WTC11 (cell line): Measurements from ENCODE around the gene ZNF438. TPM values are rescaled to one million over a fixed set of nuclear protein-coding genes. Genes with fewer than 3 reads are reported as not detected.

Source experiments
- ATAC-seq: fragments of 200-7000 bp; cut with Tn5 transposase; 2 replicates; pipeline ENCODE4 v1.10.0; 2021; ENCODE audit warnings: mild to moderate bottlenecking, moderate library complexity
- CTCF ChIA-PET: fragments of 300-600 bp; sonication (Branson Sonifier 250); formaldehyde crosslinking; loops from one replicate; lab custom pipeline; 2021; ENCODE audit warnings: antibody characterized with exemption; lab: Charles Lee
- POLR2A ChIA-PET: fragments of 350-600 bp; sonication (Branson Sonifier 250); formaldehyde crosslinking; loops from one replicate; lab custom pipeline; 2021; ENCODE audit warnings: antibody characterized with exemption; lab: Charles Lee
- DNase-seq: peaks from one replicate; pipeline ENCODE4 v3.0.0; 2021; ENCODE audit warnings: low spot score
- H3K27ac Mint-ChIP-seq: 2 replicates; pipeline ENCODE4 v1.8.0; 2021; ENCODE audit warnings: mixed read lengths
- H3K27me3 Mint-ChIP-seq: 2 replicates; pipeline ENCODE4 v1.8.0; 2021; ENCODE audit warnings: low read depth, mild to moderate bottlenecking, moderate library complexity, mixed read lengths
- H3K36me3 Mint-ChIP-seq: 2 replicates; pipeline ENCODE4 v1.8.0; 2021; ENCODE audit warnings: mixed read lengths
- H3K4me1 Mint-ChIP-seq: 2 replicates; pipeline ENCODE4 v1.8.0; 2022; ENCODE audit warnings: mixed read lengths
- H3K4me3 Mint-ChIP-seq: 2 replicates; pipeline ENCODE4 v1.8.0; 2021; ENCODE audit warnings: mild to moderate bottlenecking, moderate library complexity, mixed read lengths
- H3K9me3 Mint-ChIP-seq: 2 replicates; pipeline ENCODE4 v1.8.0; 2021; ENCODE audit warnings: mixed read lengths
- AFF4 ChIP-seq: sonication (generic); formaldehyde crosslinking; IDR thresholded peaks from 2 replicates; pipeline ENCODE4 v1.8.1; 2023; ENCODE audit warnings: mild to moderate bottlenecking, missing genetic modification reagents, borderline replicate concordance
- CREB1 ChIP-seq: sonication (generic); formaldehyde crosslinking; IDR thresholded peaks from 2 replicates; pipeline ENCODE4 v1.8.0; 2023; ENCODE audit warnings: mild to moderate bottlenecking, missing genetic modification reagents
- E2F4 ChIP-seq: sonication (generic); formaldehyde crosslinking; IDR thresholded peaks from 2 replicates; pipeline ENCODE4 v1.8.1; 2022; ENCODE audit warnings: low read depth, mild to moderate bottlenecking, moderate library complexity, missing genetic modification reagents, borderline replicate concordance
- E2F5 ChIP-seq: sonication (generic); formaldehyde crosslinking; IDR thresholded peaks from 2 replicates; pipeline ENCODE4 v1.8.1; 2022; ENCODE audit warnings: mild to moderate bottlenecking, moderate library complexity, missing genetic modification reagents
- ERG ChIP-seq: fragments of 250-450 bp; sonication (Bioruptor Pico); IDR thresholded peaks from 2 replicates; pipeline ENCODE4 v1.8.0; 2021; ENCODE audit warnings: mild to moderate bottlenecking
- ESRRA ChIP-seq: sonication (generic); formaldehyde crosslinking; IDR thresholded peaks from 2 replicates; pipeline ENCODE4 v1.8.1; 2022; ENCODE audit warnings: mild to moderate bottlenecking, missing genetic modification reagents, borderline replicate concordance
- GRHL2 ChIP-seq: fragments of 250-450 bp; sonication (Bioruptor Pico); IDR thresholded peaks from 2 replicates; pipeline ENCODE4 v1.8.0; 2022; ENCODE audit warnings: mild to moderate bottlenecking, moderate library complexity; ENCODE audit not compliant: insufficient replicate concordance, severe bottlenecking
- GTF2I ChIP-seq: fragments of 250-450 bp; sonication (Bioruptor Pico); conservative IDR thresholded peaks from 2 replicates; pipeline ENCODE4 v1.4.0; 2021; ENCODE audit warnings: mild to moderate bottlenecking
- MYBL2 ChIP-seq: sonication (generic); formaldehyde crosslinking; IDR thresholded peaks from 2 replicates; pipeline ENCODE4 v1.8.1; 2023; ENCODE audit warnings: mild to moderate bottlenecking, moderate library complexity, missing genetic modification reagents
- SMAD3 ChIP-seq: sonication (generic); formaldehyde crosslinking; IDR thresholded peaks from 2 replicates; pipeline ENCODE4 v1.8.0; 2022; ENCODE audit warnings: missing genetic modification reagents, mild to moderate bottlenecking, borderline replicate concordance
- TP53 ChIP-seq: sonication (generic); formaldehyde crosslinking; IDR thresholded peaks from 2 replicates; pipeline ENCODE4 v1.8.1; 2023; ENCODE audit warnings: mild to moderate bottlenecking, missing genetic modification reagents
- USF2 ChIP-seq: sonication (generic); formaldehyde crosslinking; IDR thresholded peaks from 2 replicates; pipeline ENCODE4 v1.8.1; 2023; ENCODE audit warnings: mild to moderate bottlenecking, missing genetic modification reagents, moderate library complexity
- ZMAT4 ChIP-seq: fragments of 250-450 bp; sonication (Bioruptor Pico); IDR thresholded peaks from 2 replicates; pipeline ENCODE4 v1.9.0; 2021; ENCODE audit warnings: mild to moderate bottlenecking
- ZNF138 ChIP-seq: sonication (generic); formaldehyde crosslinking; conservative IDR thresholded peaks from 2 replicates; pipeline ENCODE4 v1.8.1; 2022; ENCODE audit warnings: mild to moderate bottlenecking, moderate library complexity, missing genetic modification reagents
- ZNF232 ChIP-seq: sonication (generic); formaldehyde crosslinking; IDR thresholded peaks from 2 replicates; pipeline ENCODE4 v1.8.0; 2022; ENCODE audit warnings: mild to moderate bottlenecking, missing genetic modification reagents
- ZNF263 ChIP-seq: sonication (generic); formaldehyde crosslinking; IDR thresholded peaks from 2 replicates; pipeline ENCODE4 v1.8.1; 2022; ENCODE audit warnings: low read depth, mild to moderate bottlenecking, moderate library complexity, missing genetic modification reagents
- ZNF425 ChIP-seq: fragments of 250-450 bp; sonication (Bioruptor Pico); conservative IDR thresholded peaks from 2 replicates; pipeline ENCODE4 v1.9.0; 2021; ENCODE audit warnings: mild to moderate bottlenecking
- ZNF532 ChIP-seq: fragments of 250-450 bp; sonication (Bioruptor Pico); IDR thresholded peaks from 2 replicates; pipeline ENCODE4 v1.9.0; 2021; ENCODE audit warnings: mild to moderate bottlenecking, borderline replicate concordance
- total RNA-seq: library from RNA; stranded (reverse); gene quantifications from 3 replicates; pipeline ENCODE4 v1.2.3, GENCODE V29; 2021
- TF ChIP-seq, protein P1 (sequence below): sonication (generic); formaldehyde crosslinking; conservative IDR thresholded peaks from 2 replicates; pipeline ENCODE4 v1.8.1; 2022; ENCODE audit warnings: mild to moderate bottlenecking, missing genetic modification reagents

Gene ZNF438
- total RNA-seq, 1 experiment from 2014 or later: 1.9 TPM

- no peak for TF ChIP-seq ZNF232 (CRISPR knock-in tag)
- no peak for TF ChIP-seq ZNF425
Measured at GRCh38 chr10:30847642-30848041, 184.0 kb downstream of the ZNF438 start (continued).

DNA sequence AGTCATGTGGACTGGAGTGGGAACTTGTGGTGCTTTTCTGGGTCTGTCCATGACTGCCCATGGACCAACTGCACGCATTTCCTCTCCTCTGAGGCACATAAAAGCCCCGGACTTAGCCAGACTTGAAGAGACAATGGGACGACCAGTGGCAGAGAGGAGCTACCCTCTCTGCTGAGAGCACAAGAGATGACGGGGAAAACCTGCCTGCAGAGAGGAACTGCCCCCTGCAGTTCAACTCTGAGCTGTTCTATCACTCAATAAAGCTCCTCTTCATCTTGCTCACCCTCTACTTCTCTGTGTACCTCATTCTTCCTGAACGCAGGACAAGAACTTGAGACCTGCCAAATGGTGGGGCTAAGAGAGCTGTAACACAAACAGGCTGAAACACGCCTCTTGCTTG is 184.5 kb downstream of the ZNF438 start:
- ATAC-seq (no peak; the same call in 1 of the 2 replicates), DNase-seq (no peak)
- POLR2A ChIA-PET: no interaction called here
- Mint-ChIP-seq H3K27me3 (no peaks in the 10 kb centered on the region), H3K4me1 (no peaks in the 10 kb centered on the region), H3K27ac (no peak overlapping the region), H3K9me3 (no peaks in the 10 kb centered on the region), H3K4me3 (no peak overlapping the region), H3K36me3 (no peaks in the 10 kb centered on the region)
- CTCF ChIA-PET: interaction anchor here (0.8 to 1.7 kb wide), 2 partner anchors 62 to 160 kb away, joined by 4 to 6 read pairs; no protein-coding TSS in a partner anchor
- TF ChIP-seq ZMAT4 (CRISPR knock-in tag): no peak
- TF ChIP-seq E2F5 (CRISPR knock-in tag): no peak
- no peak for TF ChIP-seq E2F4
- TF ChIP-seq, protein P1, sequence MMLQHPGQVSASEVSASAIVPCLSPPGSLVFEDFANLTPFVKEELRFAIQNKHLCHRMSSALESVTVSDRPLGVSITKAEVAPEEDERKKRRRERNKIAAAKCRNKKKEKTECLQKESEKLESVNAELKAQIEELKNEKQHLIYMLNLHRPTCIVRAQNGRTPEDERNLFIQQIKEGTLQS (CRISPR knock-in tag): no peak
- no peak for TF ChIP-seq MYBL2 (CRISPR knock-in tag)
- TF ChIP-seq CREB1 (CRISPR knock-in tag): no peak
- no peak for TF ChIP-seq ERG
- no peak for TF ChIP-seq ESRRA (CRISPR knock-in tag)
- no peak for TF ChIP-seq USF2
- no peak for TF ChIP-seq TP53
- no peak for TF ChIP-seq AFF4 (CRISPR knock-in tag)
- no peak for TF ChIP-seq SMAD3 (CRISPR knock-in tag)
- TF ChIP-seq GRHL2 (CRISPR knock-in tag): no peak
- no peak for TF ChIP-seq GTF2I (CRISPR knock-in tag)
- no peak for TF ChIP-seq ZNF263 (CRISPR knock-in tag)
- TF ChIP-seq ZNF532 (CRISPR knock-in tag): no peak
- TF ChIP-seq ZNF138 (CRISPR knock-in tag): no peak
